ENCODE results near the gene PRPF8. TPM values are rescaled to one million over a fixed set of nuclear protein-coding genes. Genes with fewer than 3 reads are reported as not detected.
"Not testable (repeated sequence)": the region's sequence is repeated elsewhere in the genome, so short reads cannot be mapped to it uniquely, and the experiment has no call there.

PRPF8 gene
- total RNA-seq, 1 donor, result 117 TPM

DNA sequence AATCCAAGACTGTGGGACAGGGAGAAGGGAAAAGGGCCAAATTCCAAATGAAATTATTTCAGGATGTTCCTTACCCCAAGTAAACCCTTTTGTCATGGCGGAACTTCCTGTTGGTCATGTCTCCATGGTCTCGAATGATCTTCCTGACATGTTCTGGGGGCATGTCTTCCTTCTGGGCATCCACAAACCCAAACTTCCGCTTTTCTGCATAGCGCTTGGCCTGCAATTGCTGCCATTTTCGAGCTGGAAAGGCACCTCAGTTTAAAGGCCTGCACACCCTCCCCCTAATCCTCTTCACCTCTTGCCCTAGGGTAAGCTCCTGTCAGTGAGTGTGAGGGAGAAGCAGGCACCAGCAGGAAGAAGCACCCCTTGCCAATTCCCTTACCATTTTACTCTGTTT is 1.2 kb downstream of the PRPF8 start:
- DNase-seq (ENCODE audit: low read depth), result no peak
- TF ChIP-seq, protein P1, sequence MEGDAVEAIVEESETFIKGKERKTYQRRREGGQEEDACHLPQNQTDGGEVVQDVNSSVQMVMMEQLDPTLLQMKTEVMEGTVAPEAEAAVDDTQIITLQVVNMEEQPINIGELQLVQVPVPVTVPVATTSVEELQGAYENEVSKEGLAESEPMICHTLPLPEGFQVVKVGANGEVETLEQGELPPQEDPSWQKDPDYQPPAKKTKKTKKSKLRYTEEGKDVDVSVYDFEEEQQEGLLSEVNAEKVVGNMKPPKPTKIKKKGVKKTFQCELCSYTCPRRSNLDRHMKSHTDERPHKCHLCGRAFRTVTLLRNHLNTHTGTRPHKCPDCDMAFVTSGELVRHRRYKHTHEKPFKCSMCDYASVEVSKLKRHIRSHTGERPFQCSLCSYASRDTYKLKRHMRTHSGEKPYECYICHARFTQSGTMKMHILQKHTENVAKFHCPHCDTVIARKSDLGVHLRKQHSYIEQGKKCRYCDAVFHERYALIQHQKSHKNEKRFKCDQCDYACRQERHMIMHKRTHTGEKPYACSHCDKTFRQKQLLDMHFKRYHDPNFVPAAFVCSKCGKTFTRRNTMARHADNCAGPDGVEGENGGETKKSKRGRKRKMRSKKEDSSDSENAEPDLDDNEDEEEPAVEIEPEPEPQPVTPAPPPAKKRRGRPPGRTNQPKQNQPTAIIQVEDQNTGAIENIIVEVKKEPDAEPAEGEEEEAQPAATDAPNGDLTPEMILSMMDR (IDR thresholded peaks at IDR 0.05; ENCODE audit: insufficient read depth, low read depth, low read length), result no peak
- H3K4me3 ChIP-seq (ENCODE audit: low read depth, low read length), result peak overlapping the region; percentile 78

- H3K4me3 ChIP-seq (ENCODE audit: low read depth, low read length), result no peak overlapping the region
- TF ChIP-seq, protein P1 (IDR thresholded peaks at IDR 0.05; ENCODE audit: insufficient read depth, low read depth, low read length), result no peak
- no peak for DNase-seq (ENCODE audit: low read depth)
Measured at GRCh38 chr17:1676401-1676800, 8.3 kb downstream of the PRPF8 start.

- TF ChIP-seq, protein P1 (IDR thresholded peaks at IDR 0.05; ENCODE audit: insufficient read depth, low read depth, low read length), result no peak
- DNase-seq (ENCODE audit: low read depth), result no peak
- H3K4me3 ChIP-seq (ENCODE audit: low read depth, low read length), result no peak overlapping the region
Measured at GRCh38 chr17:1673041-1673785, 11.5 kb downstream of the PRPF8 start.

- DNase-seq (ENCODE audit: low read depth), result not testable (repeated sequence)
Measured at GRCh38 chr17:1663934-1664333, 20.7 kb downstream of the PRPF8 start.

DNA sequence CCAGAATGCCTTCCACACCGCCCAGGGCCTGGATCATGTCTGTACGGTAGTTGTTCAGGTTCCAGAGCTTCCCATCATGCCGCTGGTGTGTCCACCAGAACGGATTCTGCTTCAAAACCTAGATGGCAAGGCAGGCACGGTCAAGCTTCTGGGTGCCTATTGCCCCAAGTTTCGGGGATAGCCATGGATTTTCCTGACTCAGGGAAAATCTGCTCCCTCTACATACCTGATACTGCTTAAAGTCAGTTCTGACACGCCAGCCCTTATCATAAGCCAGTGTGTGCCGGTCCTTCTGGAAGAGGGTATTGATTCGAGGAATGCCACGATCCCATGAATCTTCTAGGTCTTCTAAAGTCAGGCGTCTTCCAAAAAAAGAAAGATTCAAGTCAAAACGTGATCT is 23.6 kb downstream of the PRPF8 start:
- TF ChIP-seq, protein P1 (IDR thresholded peaks at IDR 0.05; ENCODE audit: insufficient read depth, low read depth, low read length), result no peak
- no peak overlapping the region for H3K4me3 ChIP-seq (ENCODE audit: low read depth, low read length)
- no peak for DNase-seq (ENCODE audit: low read depth)

More at GRCh38 chr17:1663934-1664333, 20.7 kb downstream of the PRPF8 start:
- not testable (repeated sequence) for H3K4me3 ChIP-seq (ENCODE audit: low read depth, low read length)

DNA sequence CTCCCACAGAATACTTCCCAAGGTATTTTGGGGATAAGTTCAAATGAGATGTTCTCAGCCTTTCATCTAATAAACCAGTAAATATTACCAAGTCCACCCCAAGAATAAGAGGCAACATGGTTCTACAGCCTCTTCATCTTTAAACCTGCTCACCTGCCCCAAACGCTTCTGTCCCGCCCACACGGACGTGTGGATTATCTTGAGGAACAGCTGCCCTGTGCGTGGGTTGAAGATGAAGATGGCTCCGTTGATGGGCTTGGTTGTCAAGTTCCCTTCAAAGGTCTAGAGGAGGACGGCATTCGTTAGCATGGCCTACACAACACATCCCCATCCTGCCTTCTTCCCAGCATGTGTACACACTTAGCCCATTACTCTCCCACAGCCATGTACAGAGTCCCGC is 26.6 kb downstream of the PRPF8 start:
- no peak for DNase-seq (ENCODE audit: low read depth)
- H3K4me3 ChIP-seq (ENCODE audit: low read depth, low read length), result no peak overlapping the region
- TF ChIP-seq, protein P1 (IDR thresholded peaks at IDR 0.05; ENCODE audit: insufficient read depth, low read depth, low read length), result no peak

- H3K4me3 ChIP-seq (ENCODE audit: low read depth, low read length), result no peak overlapping the region
- DNase-seq (ENCODE audit: low read depth), result no peak
- TF ChIP-seq, protein P1 (IDR thresholded peaks at IDR 0.05; ENCODE audit: insufficient read depth, low read depth, low read length), result no peak
Measured at GRCh38 chr17:1653735-1654134, 30.9 kb downstream of the PRPF8 start.

DNA sequence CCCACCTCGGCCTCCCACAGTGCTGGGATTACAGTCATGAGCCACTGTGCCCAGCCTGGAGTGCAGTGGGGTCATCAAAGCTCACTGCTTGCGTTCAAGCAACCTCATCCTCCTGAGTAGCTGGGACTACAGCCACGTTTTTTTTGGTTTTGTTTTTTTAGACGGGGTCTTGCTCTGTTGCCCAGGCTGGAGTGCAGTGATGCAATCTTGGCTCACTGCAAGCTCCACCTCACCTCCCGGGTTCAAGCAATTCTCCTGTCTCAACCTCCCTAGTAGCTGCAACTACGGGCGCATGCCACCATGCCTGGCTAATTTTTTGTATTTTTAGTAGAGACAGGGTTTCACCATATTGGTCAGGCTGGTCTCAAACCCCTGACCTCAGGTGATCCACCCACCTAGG is 31.9 kb downstream of the PRPF8 start:
- not testable (repeated sequence) for H3K4me3 ChIP-seq (ENCODE audit: low read depth, low read length)

More for the DNA sequence above, 31.9 kb downstream of the PRPF8 start:
- DNase-seq (ENCODE audit: low read depth), result not testable (repeated sequence)

Data from fibroblast of villous mesenchyme (primary cell).